AG08395 (cell line): Measurements from ENCODE around the gene TKT.

Source experiments
- DNase-seq: peaks from one replicate; pipeline ENCODE4 v3.0.0; 2012; ENCODE audit warnings: mixed read lengths, low spot score

The TKT gene

GRCh38 chr3:53181024-53181371, 74.8 kb downstream of the TKT start:
- no peak for DNase-seq

- no peak for DNase-seq
These were observed 75.4 kb downstream of the TKT start for GRCh38 chr3:53180305-53181023.

DNA sequence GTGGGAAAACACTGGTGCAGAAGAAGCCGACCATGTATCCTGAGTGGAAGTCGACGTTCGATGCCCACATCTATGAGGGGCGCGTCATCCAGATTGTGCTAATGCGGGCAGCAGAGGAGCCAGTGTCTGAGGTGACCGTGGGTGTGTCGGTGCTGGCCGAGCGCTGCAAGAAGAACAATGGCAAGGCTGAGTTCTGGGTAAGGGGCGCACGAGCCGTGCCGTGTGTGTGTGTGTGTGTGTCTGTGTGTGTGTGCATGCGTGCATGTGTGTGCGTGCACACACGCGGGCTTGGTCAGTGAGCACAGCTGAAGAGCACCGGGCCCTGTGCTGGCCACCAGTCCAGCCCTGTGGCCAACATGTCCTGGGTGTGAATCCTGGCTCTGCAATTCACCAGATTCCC, 76.2 kb downstream of the TKT start:
- no peak for DNase-seq

GRCh38 chr3:53178246-53178645, 77.6 kb downstream of the TKT start:
- DNase-seq = no peak

DNA sequence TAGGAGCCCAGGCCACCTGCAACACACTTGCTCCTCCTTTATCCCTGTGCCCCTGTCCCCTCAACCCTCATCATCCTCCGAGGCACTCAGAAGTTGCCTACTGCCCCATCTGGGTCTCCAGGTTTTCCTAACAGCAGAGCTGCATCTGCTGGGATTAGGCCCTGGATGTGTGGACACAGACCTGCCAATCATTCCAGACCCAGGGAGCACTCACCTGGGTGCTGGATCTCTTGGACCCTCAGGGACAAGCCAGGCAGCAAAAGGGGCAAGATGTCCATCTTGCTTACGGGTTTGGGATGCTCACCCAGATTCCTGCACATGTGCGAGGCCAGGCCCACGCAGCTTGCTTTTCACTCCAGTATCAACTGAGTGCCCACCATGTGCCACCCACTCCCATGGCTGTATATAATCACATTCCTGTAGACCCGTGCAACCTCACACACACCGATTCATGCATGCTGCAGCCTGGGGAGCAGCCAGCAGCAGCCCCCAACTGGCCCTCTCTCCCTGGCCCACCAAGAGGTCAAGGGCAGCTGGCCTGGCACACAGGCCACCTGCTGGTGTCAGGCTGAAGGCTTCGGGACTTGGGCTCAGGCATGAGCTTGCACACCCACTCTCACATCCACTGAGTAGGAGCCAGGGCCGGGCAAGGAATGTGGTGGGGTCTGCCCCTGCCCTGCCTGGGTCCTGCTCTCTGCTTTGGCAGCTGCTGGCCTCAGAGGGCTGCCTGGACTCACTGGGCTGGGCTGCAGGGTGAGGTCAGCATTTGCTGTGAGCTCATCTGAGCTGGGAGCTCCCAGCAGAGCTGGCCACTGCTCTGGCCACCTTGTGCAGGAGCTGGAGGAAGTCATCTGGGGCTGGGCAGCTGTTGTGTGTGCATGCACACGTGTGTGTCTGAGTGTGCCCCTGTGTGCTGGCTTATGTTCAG, 79.9 kb downstream of the TKT start:
- DNase-seq = no peak
